ENCODE results near the gene POLR3E.

DNA sequence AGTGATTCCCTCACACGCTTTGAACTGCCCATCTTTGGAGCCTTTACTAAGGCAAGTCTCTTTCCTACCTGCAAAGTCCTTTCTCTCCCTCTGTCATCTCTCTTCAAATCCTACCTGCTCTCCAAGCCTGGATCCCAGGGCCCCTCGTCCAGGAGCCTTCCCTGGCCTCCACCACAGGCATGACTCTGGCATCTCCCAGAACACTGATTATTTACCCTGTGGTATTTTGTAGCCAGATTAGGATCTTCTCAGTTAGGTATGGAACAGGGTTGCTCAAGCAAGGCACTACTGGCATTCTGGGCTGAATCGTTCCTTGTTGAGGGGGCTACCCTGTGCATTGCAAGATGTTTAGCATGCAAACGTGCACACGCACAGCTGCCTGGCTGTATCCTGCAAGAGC lies 31.9 kb upstream of the POLR3E start:
- TF ChIP-seq, protein P1, sequence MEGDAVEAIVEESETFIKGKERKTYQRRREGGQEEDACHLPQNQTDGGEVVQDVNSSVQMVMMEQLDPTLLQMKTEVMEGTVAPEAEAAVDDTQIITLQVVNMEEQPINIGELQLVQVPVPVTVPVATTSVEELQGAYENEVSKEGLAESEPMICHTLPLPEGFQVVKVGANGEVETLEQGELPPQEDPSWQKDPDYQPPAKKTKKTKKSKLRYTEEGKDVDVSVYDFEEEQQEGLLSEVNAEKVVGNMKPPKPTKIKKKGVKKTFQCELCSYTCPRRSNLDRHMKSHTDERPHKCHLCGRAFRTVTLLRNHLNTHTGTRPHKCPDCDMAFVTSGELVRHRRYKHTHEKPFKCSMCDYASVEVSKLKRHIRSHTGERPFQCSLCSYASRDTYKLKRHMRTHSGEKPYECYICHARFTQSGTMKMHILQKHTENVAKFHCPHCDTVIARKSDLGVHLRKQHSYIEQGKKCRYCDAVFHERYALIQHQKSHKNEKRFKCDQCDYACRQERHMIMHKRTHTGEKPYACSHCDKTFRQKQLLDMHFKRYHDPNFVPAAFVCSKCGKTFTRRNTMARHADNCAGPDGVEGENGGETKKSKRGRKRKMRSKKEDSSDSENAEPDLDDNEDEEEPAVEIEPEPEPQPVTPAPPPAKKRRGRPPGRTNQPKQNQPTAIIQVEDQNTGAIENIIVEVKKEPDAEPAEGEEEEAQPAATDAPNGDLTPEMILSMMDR (IDR thresholded peaks at IDR 0.05; ENCODE audit: low read depth, low read length, missing input control), result no peak
- TF ChIP-seq ATF3 (IDR thresholded peaks at IDR 0.05) (no peak), SP1 (IDR thresholded peaks at IDR 0.05) (no peak), NR2F2 (IDR thresholded peaks at IDR 0.05) (no peak), EGR1 (IDR thresholded peaks at IDR 0.05; ENCODE audit: low read depth in 2 of 2) (no peak), MAX (IDR thresholded peaks at IDR 0.05) (no peak), YY1 (IDR thresholded peaks at IDR 0.05) (no peak), TAF1 (conservative IDR thresholded peaks at IDR 0.05) (no peak), ZBTB33 (IDR thresholded peaks at IDR 0.05) (no peak), JUND (IDR thresholded peaks at IDR 0.05) (no peak), RAD21 (IDR thresholded peaks at IDR 0.05) (no peak), REST (IDR thresholded peaks at IDR 0.05) (no peak), HNF4A (conservative IDR thresholded peaks at IDR 0.05) (no peak)
